IMR-90 (cell line): ENCODE results near the gene LMBRD2. TPM values are rescaled to one million over a fixed set of nuclear protein-coding genes. Genes with fewer than 3 reads are reported as not detected.
"Not testable (repeated sequence)": the region's sequence is repeated elsewhere in the genome, so short reads cannot be mapped to it uniquely, and the experiment has no call there.

Experiments used
- ATAC-seq: fragments of 200-7000 bp; cut with Tn5 transposase; 2 replicates; pipeline ENCODE4 v1.9.1; 2020; ENCODE audit warnings: low read depth, mild to moderate bottlenecking, moderate library complexity
- BruUV-seq: library from RNA; stranded (reverse); fragments of 400-500 nt; replicated peaks from 2 replicates; lab custom pipeline; 2021; lab: Mats Ljungman, UMichigan
- CTCF ChIA-PET: fragments of 300-600 bp; formaldehyde crosslinking; extraction: SDS; loops from one replicate; lab custom pipeline; 2021; ENCODE audit warnings: antibody characterized with exemption; lab: Yijun Ruan, JAX
- POLR2A ChIA-PET: fragments of 300-600 bp; sonication (Branson Sonifier 250); formaldehyde crosslinking; loops from one replicate; lab custom pipeline; 2022; ENCODE audit warnings: antibody characterized with exemption; ENCODE audit not compliant: unreplicated experiment; lab: Charles Lee
- DNase-seq: peaks from one replicate; pipeline ENCODE4 v3.0.0; 2013
- H2AFZ ChIP-seq: replicated peaks from 2 replicates; pipeline ENCODE3; 2013; ENCODE audit warnings: low read length, mild to moderate bottlenecking; ENCODE audit not compliant: poor library complexity
- H2AK5ac ChIP-seq: 2 replicates; pipeline ENCODE4 v1.6.1; 2013; ENCODE audit warnings: low read depth, low read length, inconsistent platforms
- H2AK9ac ChIP-seq: replicated peaks from 2 replicates; pipeline ENCODE3; 2013; ENCODE audit warnings: mild to moderate bottlenecking, low read depth, low read length, moderate library complexity; ENCODE audit not compliant: poor library complexity
- H2BK120ac ChIP-seq: 2 replicates; pipeline ENCODE4 v1.6.1; 2013; ENCODE audit warnings: low read depth, low read length, inconsistent platforms
- H2BK15ac ChIP-seq: 3 replicates; pipeline ENCODE4 v1.6.1; 2013; ENCODE audit warnings: low read depth, low read length, inconsistent platforms
- H2BK20ac ChIP-seq: 2 replicates; pipeline ENCODE4 v1.6.1; 2013; ENCODE audit warnings: low read depth, mild to moderate bottlenecking, inconsistent platforms, low read length, moderate library complexity
- H2BK5ac ChIP-seq: 2 replicates; pipeline ENCODE4 v1.6.1; 2013; ENCODE audit warnings: mild to moderate bottlenecking, low read depth, low read length, inconsistent platforms; ENCODE audit not compliant: poor library complexity, severe bottlenecking
- H3K14ac ChIP-seq: replicated peaks from 2 replicates; pipeline ENCODE4 v1.6.1; 2013; ENCODE audit warnings: low read depth, low read length, inconsistent platforms
- H3K18ac ChIP-seq: 2 replicates; pipeline ENCODE4 v1.6.1; 2013; ENCODE audit warnings: low read depth, low read length, control low read depth
- H3K23ac ChIP-seq: 2 replicates; pipeline ENCODE4 v1.6.1; 2013; ENCODE audit warnings: low read depth, low read length, inconsistent platforms
- H3K27ac ChIP-seq: 2 replicates; pipeline ENCODE4 v1.5.1; 2013; ENCODE audit warnings: mild to moderate bottlenecking, control low read depth, low read length; ENCODE audit not compliant: insufficient read depth
- H3K27me3 ChIP-seq: 2 replicates; pipeline ENCODE4 v1.6.1; 2013; ENCODE audit warnings: low read length; ENCODE audit not compliant: control insufficient read depth, insufficient read depth
- H3K36me3 ChIP-seq: 2 replicates; pipeline ENCODE4 v1.6.1; 2013; ENCODE audit warnings: low read length, mixed read lengths; ENCODE audit not compliant: control insufficient read depth, insufficient read depth
- H3K4ac ChIP-seq: 2 replicates; pipeline ENCODE4 v1.6.1; 2013; ENCODE audit warnings: low read depth, low read length, inconsistent platforms
- H3K4me1 ChIP-seq: 2 replicates; pipeline ENCODE4 v1.6.1; 2013; ENCODE audit warnings: low read length, mixed read lengths; ENCODE audit not compliant: control insufficient read depth, insufficient read depth
- H3K4me2 ChIP-seq: 2 replicates; pipeline ENCODE4 v1.6.1; 2013; ENCODE audit warnings: low read depth, mild to moderate bottlenecking, control low read depth, low read length, moderate library complexity
- H3K4me3 ChIP-seq: 2 replicates; pipeline ENCODE4 v1.5.1; 2013; ENCODE audit warnings: low read depth, mild to moderate bottlenecking, control low read depth, low read length, moderate library complexity; ENCODE audit not compliant: insufficient read depth
- H3K56ac ChIP-seq: 2 replicates; pipeline ENCODE4 v1.6.1; 2013; ENCODE audit warnings: low read length, inconsistent platforms; ENCODE audit not compliant: insufficient read depth; ENCODE audit errors: extremely low read depth
- H3K79me1 ChIP-seq, 2 experiments: 2 replicates each; pipeline ENCODE4 v1.6.1; 2013; ENCODE audit warnings: low read length in 2 of 2, inconsistent platforms in 1 of 2, low read depth in 1 of 2
- H3K9ac ChIP-seq: 2 replicates; pipeline ENCODE4 v1.6.1; 2013; ENCODE audit warnings: low read depth, low read length, control low read depth
- H3K9me1 ChIP-seq: 2 replicates; pipeline ENCODE4 v1.6.1; 2013; ENCODE audit warnings: low read length, inconsistent platforms; ENCODE audit not compliant: insufficient read depth
- H3K9me3 ChIP-seq: 2 replicates; pipeline ENCODE4 v1.6.1; 2013; ENCODE audit warnings: low read length; ENCODE audit not compliant: control insufficient read depth, insufficient read depth
- H4K20me1 ChIP-seq: 2 replicates; pipeline ENCODE4 v1.6.1; 2013; ENCODE audit warnings: low read length, inconsistent platforms; ENCODE audit not compliant: insufficient read depth
- H4K5ac ChIP-seq: 2 replicates; pipeline ENCODE4 v1.6.1; 2013; ENCODE audit warnings: mild to moderate bottlenecking, low read depth, low read length, control low read depth
- H4K8ac ChIP-seq, 2 experiments: 2 replicates each; pipeline ENCODE4 v1.6.1; 2013; ENCODE audit warnings: low read depth in 2 of 2, low read length in 2 of 2, control low read depth in 1 of 2, inconsistent platforms in 1 of 2
- H4K91ac ChIP-seq: 2 replicates; pipeline ENCODE4 v1.6.1; 2013; ENCODE audit warnings: low read depth, low read length, inconsistent platforms; ENCODE audit not compliant: insufficient read depth
- WGBS, 2 experiments: methylation state at CpG; one replicate each; pipeline versions ENCODE4 v1.1.5 to v1.1.7; 2013; ENCODE audit warnings: missing lambda C conversion rate in 2 of 2; ENCODE audit not compliant: insufficient read length in 1 of 2; ENCODE audit errors: extremely low coverage in 2 of 2; 5-methylcytosine and 5-hydroxymethylcytosine counted together
- dilution Hi-C: fragments of 300-500 bp; cut with HindIII; formaldehyde crosslinking; loops from one replicate; pipeline ENCODE4 v1.14.3; 2018; ENCODE audit warnings: low sequenced_read_pairs; ENCODE audit not compliant: unreplicated experiment
- in situ Hi-C: fragments of 300-500 bp; cut with MboI; formaldehyde crosslinking; loops from 3 replicates; pipeline ENCODE4 v1.14.3; 2019; ENCODE audit warnings: low sequenced_read_pairs, inconsistent platforms, mixed read lengths
- intact Hi-C: fragments of 100-400 bp; cut with micrococcal nuclease; formaldehyde crosslinking; loops from 2 replicates; pipeline ENCODE4 v1.10.0; 2022
- polyA plus RNA-seq, 3 experiments: library from polyadenylated mRNA; depleted of rRNA; stranded (reverse); fragments of >200 nt; gene quantifications; 2 replicates each; pipeline ENCODE4 v1.2.3, GENCODE V29; 2012; ENCODE audit warnings: low replicate concordance in 1 of 3
- total RNA-seq: library from RNA; depleted of rRNA; stranded (reverse); fragments of >200 nt; gene quantifications from 2 replicates; pipeline ENCODE4 v1.2.3, GENCODE V29; 2012

LMBRD2 gene
- total and polyA plus RNA-seq, 2 of the 4 experiments (the other 2 are of a cell fraction): 1.8 to 5.2 TPM

GRCh38 chr5:36129666-36130065 is 22.0 kb downstream of the LMBRD2 start:
- H3K79me1 ChIP-seq, dilution Hi-C loops, H2AFZ ChIP-seq, H2BK120ac ChIP-seq, H4K91ac ChIP-seq, CTCF ChIA-PET, H3K9me3 ChIP-seq, H3K4me1 ChIP-seq, H2BK5ac ChIP-seq, intact Hi-C loops, H3K23ac ChIP-seq, H3K4ac ChIP-seq, H4K5ac ChIP-seq, H3K18ac ChIP-seq, H4K20me1 ChIP-seq, H2AK5ac ChIP-seq, H3K14ac ChIP-seq, H3K27ac ChIP-seq, ATAC-seq, BruUV-seq, DNase-seq, H3K36me3 ChIP-seq, H2BK15ac ChIP-seq, H3K4me3 ChIP-seq, H2BK20ac ChIP-seq, H4K8ac ChIP-seq, H3K9ac ChIP-seq, H2AK9ac ChIP-seq, in situ Hi-C loops, H3K4me2 ChIP-seq, H3K9me1 ChIP-seq, H3K56ac ChIP-seq, H3K27me3 ChIP-seq, POLR2A ChIA-PET: not testable (repeated sequence)
- no CpG with 5 or more reads among the region's 5 CpGs for WGBS, 2 experiments
